Measurements from ENCODE around the gene CYB5D1. TPM values are rescaled to one million over a fixed set of nuclear protein-coding genes. Genes with fewer than 3 reads are reported as not detected.
"Not testable (repeated sequence)": the region's sequence is repeated elsewhere in the genome, so short reads cannot be mapped to it uniquely, and the experiment has no call there.

Gene CYB5D1
- total RNA-seq = 10 to 100 TPM in 3 of 4 donors, 1 to 10 TPM in 1; 3.1 to 17.6 (median 16.2) TPM

- Histone ChIP-seq H3K4me3 (peak within 1 kb of the TSS; percentile 58 to 80), H3K9me3 (no peaks in the 10 kb centered on the region), H3K4me1 (peaks cover 0 to 9% of the 10 kb centered on the region in 2 donors), H3K27ac (peak within 1 kb of the TSS; percentile 90 to 98), H3K27me3 (no peaks in the 10 kb centered on the region), H3K36me3 (no peaks in the 10 kb centered on the region)
- intact Hi-C loops (cut with DNase I; ENCODE audit: low total_unique reads) = no loop called here
- peak; percentile 90 to 96 for DNase-seq
- TF ChIP-seq POLR2A (IDR thresholded peaks at IDR 0.05) (peak; percentile 43 to 56), CTCF (IDR thresholded peaks at IDR 0.05) (peak in 1 of 4 experiments; percentile 23)
These were observed at the start of gene CYB5D1 for GRCh38 chr17:7857713-7858521. Gene CYB5D1, plus strand, starts transcription at chr17:7858003. Its CDS starts 132 bp downstream, at chr17:7858135.

- intact Hi-C loops (cut with DNase I; ENCODE audit: low total_unique reads) = no loop called here
- no peaks in the 10 kb centered on the region for H3K4me1 ChIP-seq
- H3K9me3 ChIP-seq = no peaks in the 10 kb centered on the region
- no peaks in the 10 kb centered on the region for H3K27me3 ChIP-seq
- no peak for DNase-seq
- no peak for TF ChIP-seq CTCF (IDR thresholded peaks at IDR 0.05)
- no peak for TF ChIP-seq POLR2A (IDR thresholded peaks at IDR 0.05)
- no peaks in the 10 kb centered on the region for H3K36me3 ChIP-seq
- no peak overlapping the region for H3K27ac ChIP-seq
- H3K4me3 ChIP-seq = no peak overlapping the region
These were observed 48.6 kb upstream of the CYB5D1 start for GRCh38 chr17:7809086-7809790.

- intact Hi-C loops (cut with DNase I; ENCODE audit: low total_unique reads); H3K9me3 ChIP-seq; H3K4me3 ChIP-seq: not testable (repeated sequence)
These were observed 47.9 kb upstream of the CYB5D1 start for GRCh38 chr17:7809791-7810343.

GRCh38 chr17:7811251-7811650 is 46.6 kb upstream of the CYB5D1 start:
- Histone ChIP-seq H3K4me1 (no peaks in the 10 kb centered on the region), H3K4me3 (no peak overlapping the region), H3K27ac (no peak overlapping the region), H3K9me3 (no peaks in the 10 kb centered on the region), H3K36me3 (no peaks in the 10 kb centered on the region), H3K27me3 (no peaks in the 10 kb centered on the region)
- TF ChIP-seq POLR2A (IDR thresholded peaks at IDR 0.05) (no peak), CTCF (IDR thresholded peaks at IDR 0.05) (no peak)
- intact Hi-C loops (cut with DNase I; ENCODE audit: low total_unique reads) = no loop called here
- no peak for DNase-seq

More at GRCh38 chr17:7809791-7810343, 47.9 kb upstream of the CYB5D1 start:
- DNase-seq, H3K4me1 ChIP-seq, H3K27me3 ChIP-seq, H3K27ac ChIP-seq, H3K36me3 ChIP-seq: not testable (repeated sequence)

- DNase-seq = no peak
- Histone ChIP-seq H3K4me3 (no peak overlapping the region), H3K4me1 (no peaks in the 10 kb centered on the region), H3K9me3 (no peaks in the 10 kb centered on the region), H3K36me3 (no peaks in the 10 kb centered on the region), H3K27me3 (no peaks in the 10 kb centered on the region), H3K27ac (no peak overlapping the region)
- TF ChIP-seq CTCF (IDR thresholded peaks at IDR 0.05) (no peak), POLR2A (IDR thresholded peaks at IDR 0.05) (no peak)
- intact Hi-C loops (cut with DNase I; ENCODE audit: low total_unique reads) = no loop called here
These were observed 42.8 kb upstream of the CYB5D1 start for GRCh38 chr17:7814969-7815368.
